Measurements from ENCODE around the gene JMJD6. TPM values are rescaled to one million over a fixed set of nuclear protein-coding genes. Genes with fewer than 3 reads are reported as not detected.
A peak's percentile ranks its signal among the peaks of the same experiment; 100 is the strongest.

Gene JMJD6
- total and polyA plus RNA-seq, 3 experiments from 2014 or later, result 37.1 to 66.8 (median 62.7) TPM

- Mint-ChIP-seq H3K27ac (peak overlapping the region; percentile 24 to 96 (median 59)), H3K4me3 (peak overlapping the region in 3 of 7 donors; percentile 36 to 65 (median 43)), H3K36me3 (peaks cover 20 to 92% (median 22%) of the 10 kb centered on the region in 3 donors), H3K27me3 (peaks cover 0 to 4% of the 10 kb centered on the region in 2 donors), H3K9me3 (no peaks in the 10 kb centered on the region), H3K4me1 (peaks cover 44 to 74% (median 45%) of the 10 kb centered on the region in 3 donors)
- no peak overlapping the region for H3K4me3 ChIP-seq (ENCODE audit: low read length)
- peaks cover 33% of the 10 kb centered on the region for H3K4me1 ChIP-seq (ENCODE audit: insufficient read depth, low read length)
- H3K36me3 ChIP-seq (ENCODE audit: insufficient read depth, low read length), result peaks cover 63% of the 10 kb centered on the region
- CTCF ChIA-PET, result no interaction called here
- H3K27ac ChIP-seq (ENCODE audit: low read depth, low read length), result no peak overlapping the region
- no peaks in the 10 kb centered on the region for H3K9me3 ChIP-seq (ENCODE audit: low read length)
- DNase-seq, result no peak
- POLR2A ChIA-PET, result no interaction called here
- no peaks in the 10 kb centered on the region for H3K27me3 ChIP-seq (ENCODE audit: insufficient read depth, low read length, poor library complexity, severe bottlenecking)
These were observed 4.9 kb downstream of the JMJD6 start for GRCh38 chr17:76721463-76721862.

- DNase-seq, result no peak
- H3K27ac Mint-ChIP-seq, result peak overlapping the region in 5 of 8 donors; percentile 2 to 96 (median 61)
- Histone ChIP-seq H3K36me3 (ENCODE audit: insufficient read depth, low read length) (peaks cover 63% of the 10 kb centered on the region), H3K27me3 (ENCODE audit: insufficient read depth, low read length, poor library complexity, severe bottlenecking) (no peaks in the 10 kb centered on the region), H3K27ac (ENCODE audit: low read depth, low read length) (no peak overlapping the region), H3K4me3 (ENCODE audit: low read length) (no peak overlapping the region), H3K9me3 (ENCODE audit: low read length) (no peaks in the 10 kb centered on the region), H3K4me1 (ENCODE audit: insufficient read depth, low read length) (peaks cover 37% of the 10 kb centered on the region)
- H3K4me3 Mint-ChIP-seq, result peak overlapping the region in 2 of 7 donors; percentile 40 to 43
- ChIA-PET POLR2A (no interaction called here), CTCF (no interaction called here)
- peaks cover 0 to 1% of the 10 kb centered on the region in 2 donors for H3K27me3 Mint-ChIP-seq
- H3K4me1 Mint-ChIP-seq, result peaks cover 48 to 77% (median 49%) of the 10 kb centered on the region in 3 donors
- peaks cover 20 to 93% (median 23%) of the 10 kb centered on the region in 3 donors for H3K36me3 Mint-ChIP-seq
- no peaks in the 10 kb centered on the region for H3K9me3 Mint-ChIP-seq
These were observed 5.5 kb downstream of the JMJD6 start for GRCh38 chr17:76720941-76721340.

GRCh38 chr17:76720211-76720610, 6.2 kb downstream of the JMJD6 start:
- H3K27ac Mint-ChIP-seq, result peak overlapping the region in 7 of 8 donors; percentile 2 to 96 (median 46)

GRCh38 chr17:76718516-76718915, 7.9 kb downstream of the JMJD6 start:
- Mint-ChIP-seq H3K27ac (peak overlapping the region; percentile 50 to 99 (median 87)), H3K4me3 (peak overlapping the region in 1 of 7 donors; percentile 61), H3K36me3 (peaks cover 19 to 87% (median 22%) of the 10 kb centered on the region in 3 donors), H3K4me1 (peaks cover 48 to 77% (median 52%) of the 10 kb centered on the region in 3 donors), H3K27me3 (no peaks in the 10 kb centered on the region), H3K9me3 (no peaks in the 10 kb centered on the region)
- Histone ChIP-seq H3K9me3 (ENCODE audit: low read length) (no peaks in the 10 kb centered on the region), H3K4me3 (ENCODE audit: low read length) (no peak overlapping the region), H3K27ac (ENCODE audit: low read depth, low read length) (no peak overlapping the region), H3K4me1 (ENCODE audit: insufficient read depth, low read length) (peaks cover 36% of the 10 kb centered on the region), H3K36me3 (ENCODE audit: insufficient read depth, low read length) (peaks cover 60% of the 10 kb centered on the region), H3K27me3 (ENCODE audit: insufficient read depth, low read length, poor library complexity, severe bottlenecking) (no peaks in the 10 kb centered on the region)
- CTCF ChIA-PET, result interaction anchor here (1.7 to 5.7 kb wide), 3 partner anchors 8 to 195 kb away, joined by 5 to 52 read pairs (median 7); partner anchors contain the start of genes JMJD6 and METTL23
- POLR2A ChIA-PET, result no interaction called here
- no peak for DNase-seq

More at GRCh38 chr17:76720211-76720610, 6.2 kb downstream of the JMJD6 start:
- Histone ChIP-seq H3K27ac (ENCODE audit: low read depth, low read length) (no peak overlapping the region), H3K9me3 (ENCODE audit: low read length) (no peaks in the 10 kb centered on the region), H3K27me3 (ENCODE audit: insufficient read depth, low read length, poor library complexity, severe bottlenecking) (no peaks in the 10 kb centered on the region), H3K4me1 (ENCODE audit: insufficient read depth, low read length) (peaks cover 40% of the 10 kb centered on the region), H3K36me3 (ENCODE audit: insufficient read depth, low read length) (peaks cover 63% of the 10 kb centered on the region), H3K4me3 (ENCODE audit: low read length) (no peak overlapping the region)
- ChIA-PET CTCF (interaction anchor here (1.4 kb wide), 1 partner anchor 197 kb away, joined by 4 read pairs; no protein-coding TSS in a partner anchor), POLR2A (no interaction called here)
- peaks cover 0 to 1% of the 10 kb centered on the region in 2 donors for H3K27me3 Mint-ChIP-seq
- H3K9me3 Mint-ChIP-seq, result no peaks in the 10 kb centered on the region
- H3K4me3 Mint-ChIP-seq, result peak overlapping the region in 1 of 7 donors; percentile 43
- no peak for DNase-seq
- H3K36me3 Mint-ChIP-seq, result peaks cover 16 to 91% (median 20%) of the 10 kb centered on the region in 3 donors
- peaks cover 50 to 78% (median 50%) of the 10 kb centered on the region in 3 donors for H3K4me1 Mint-ChIP-seq

GRCh38 chr17:76716839-76717215, 9.6 kb downstream of the JMJD6 start:
- ChIA-PET CTCF (interaction anchor here (0.9 to 5.7 kb wide), 8 partner anchors 8 to 193 kb away, joined by 3 to 52 read pairs (median 5); partner anchors contain the start of genes JMJD6 and METTL23), POLR2A (interaction anchor here (0.8 to 5.8 kb wide), 5 partner anchors 10 to 224 kb away, joined by 3 to 51 read pairs (median 6); partner anchors contain the start of genes JMJD6, METTL23, MFSD11 and SRSF2)
- peaks cover 46 to 69% (median 48%) of the 10 kb centered on the region in 3 donors for H3K4me1 Mint-ChIP-seq
- peak overlapping the region in 5 of 7 donors; percentile 57 to 76 (median 71) for H3K4me3 Mint-ChIP-seq
- H3K9me3 ChIP-seq (ENCODE audit: low read length), result no peaks in the 10 kb centered on the region
- no peaks in the 10 kb centered on the region for H3K9me3 Mint-ChIP-seq
- peaks cover 31% of the 10 kb centered on the region for H3K4me1 ChIP-seq (ENCODE audit: insufficient read depth, low read length)
- H3K27ac Mint-ChIP-seq, result peak overlapping the region; percentile 91 to 99 (median 98)
- H3K27me3 ChIP-seq (ENCODE audit: insufficient read depth, low read length, poor library complexity, severe bottlenecking), result no peaks in the 10 kb centered on the region
- no peak for DNase-seq
- H3K27me3 Mint-ChIP-seq, result no peaks in the 10 kb centered on the region
- peaks cover 49% of the 10 kb centered on the region for H3K36me3 ChIP-seq (ENCODE audit: insufficient read depth, low read length)
- H3K36me3 Mint-ChIP-seq, result peaks cover 14 to 78% (median 18%) of the 10 kb centered on the region in 3 donors
- no peak overlapping the region for H3K4me3 ChIP-seq (ENCODE audit: low read length)
- peak overlapping the region; percentile 68 for H3K27ac ChIP-seq (ENCODE audit: low read depth, low read length)

- peaks cover 33% of the 10 kb centered on the region for H3K4me1 ChIP-seq (ENCODE audit: insufficient read depth, low read length)
- no peak overlapping the region for H3K4me3 ChIP-seq (ENCODE audit: low read length)
- H3K36me3 Mint-ChIP-seq, result peaks cover 9 to 73% (median 14%) of the 10 kb centered on the region in 3 donors
- H3K4me3 Mint-ChIP-seq, result peak overlapping the region; percentile 37 to 76 (median 71)
- no peaks in the 10 kb centered on the region for H3K9me3 Mint-ChIP-seq
- H3K27ac Mint-ChIP-seq, result peak overlapping the region; percentile 91 to 99 (median 98)
- peaks cover 44% of the 10 kb centered on the region for H3K36me3 ChIP-seq (ENCODE audit: insufficient read depth, low read length)
- H3K27ac ChIP-seq (ENCODE audit: low read depth, low read length), result peak overlapping the region; percentile 68
- H3K27me3 ChIP-seq (ENCODE audit: insufficient read depth, low read length, poor library complexity, severe bottlenecking), result no peaks in the 10 kb centered on the region
- CTCF ChIA-PET, result interaction anchor here (0.9 to 5.7 kb wide), 7 partner anchors 10 to 193 kb away, joined by 3 to 52 read pairs (median 4); partner anchors contain the start of genes JMJD6 and METTL23
- H3K4me1 Mint-ChIP-seq, result peaks cover 45 to 69% (median 46%) of the 10 kb centered on the region in 3 donors
- H3K27me3 Mint-ChIP-seq, result no peaks in the 10 kb centered on the region
- peak; percentile 69 to 94 (median 84) for DNase-seq
- POLR2A ChIA-PET, result interaction anchor here (0.8 to 5.8 kb wide), 5 partner anchors 11 to 223 kb away, joined by 3 to 51 read pairs (median 6); partner anchors contain the start of genes JMJD6, METTL23, MFSD11 and SRSF2
- no peaks in the 10 kb centered on the region for H3K9me3 ChIP-seq (ENCODE audit: low read length)
These were observed 10.1 kb downstream of the JMJD6 start for GRCh38 chr17:76716146-76716838.

- CTCF ChIA-PET, result interaction anchor here (0.5 to 5.7 kb wide), 8 partner anchors 11 to 395 kb away, joined by 3 to 52 read pairs (median 5); partner anchors contain the start of genes JMJD6 and METTL23
- H3K36me3 ChIP-seq (ENCODE audit: insufficient read depth, low read length), result peaks cover 35% of the 10 kb centered on the region
- H3K4me1 Mint-ChIP-seq, result peaks cover 43 to 67% (median 44%) of the 10 kb centered on the region in 3 donors
These were observed 10.9 kb downstream of the JMJD6 start for GRCh38 chr17:76715496-76715830.

More at GRCh38 chr17:76715496-76715830, 10.9 kb downstream of the JMJD6 start:
- DNase-seq, result peak in 1 of 5 donors; percentile 48
- Histone ChIP-seq H3K9me3 (ENCODE audit: low read length) (no peaks in the 10 kb centered on the region), H3K4me1 (ENCODE audit: insufficient read depth, low read length) (peaks cover 37% of the 10 kb centered on the region), H3K27me3 (ENCODE audit: insufficient read depth, low read length, poor library complexity, severe bottlenecking) (no peaks in the 10 kb centered on the region), H3K27ac (ENCODE audit: low read depth, low read length) (peak overlapping the region; percentile 57), H3K4me3 (ENCODE audit: low read length) (peak overlapping the region; percentile 7)
- POLR2A ChIA-PET, result interaction anchor here (1.5 to 5.8 kb wide), 4 partner anchors 12 to 43 kb away, joined by 4 to 51 read pairs (median 8); partner anchors contain the start of genes JMJD6, METTL23, MFSD11 and SRSF2
- Mint-ChIP-seq H3K36me3 (peaks cover 9 to 64% (median 10%) of the 10 kb centered on the region in 3 donors), H3K9me3 (no peaks in the 10 kb centered on the region), H3K27ac (peak overlapping the region; percentile 91 to 99 (median 98)), H3K27me3 (no peaks in the 10 kb centered on the region), H3K4me3 (peak overlapping the region in 6 of 7 donors; percentile 43 to 75 (median 68))

All from CD8-positive, alpha-beta memory T cell (primary cell).